Left cardiac atrium (tissue), 4 donors: Measurements from ENCODE around the gene SRSF12. TPM values are rescaled to one million over a fixed set of nuclear protein-coding genes. Genes with fewer than 3 reads are reported as not detected.
A peak's percentile ranks its signal among the peaks of the same experiment; 100 is the strongest.
"Not testable (repeated sequence)": the region's sequence is repeated elsewhere in the genome, so short reads cannot be mapped to it uniquely, and the experiment has no call there.

ENCODE experiments used
- ATAC-seq, 2 donors: fragments of 200-7000 bp; cut with Tn5 transposase; one replicate each; pipeline ENCODE4 v1.9.1; 2020; ENCODE audit warnings: mild to moderate bottlenecking in 2 of 2, moderate library complexity in 2 of 2
- DNase-seq: peaks from one replicate; pipeline ENCODE4 v3.0.0-alpha.2; 2020
- intact Hi-C, 2 donors: fragments of 100-400 bp; cut with DNase I; formaldehyde crosslinking; loops; one replicate each; pipeline versions ENCODE4 v1.14.1 to v1.15.1; 2022 to 2023
- total RNA-seq, 2 donors: library from RNA; stranded (reverse); fragmentation: NEBNext Ultra II Directional; extraction: Animal tissue kit (Norgen Biotek cat#: 25700); gene quantifications; one replicate each; pipeline ENCODE4 v1.2.1, GENCODE V29; 2021
- donor health status: DM: no; HTN: yes; CAD: no.
- donor health status: DM: no; HTN: yes; CAD: no; lungs with severe emphysema.
- donor health status: DM: yes; HTN: yes; CAD: no.
- donor health status: Dilated cardiomyopathy.

The SRSF12 gene
- total RNA-seq, 2 donors from 2014 or later, result 0.09 to 0.65 TPM

DNA sequence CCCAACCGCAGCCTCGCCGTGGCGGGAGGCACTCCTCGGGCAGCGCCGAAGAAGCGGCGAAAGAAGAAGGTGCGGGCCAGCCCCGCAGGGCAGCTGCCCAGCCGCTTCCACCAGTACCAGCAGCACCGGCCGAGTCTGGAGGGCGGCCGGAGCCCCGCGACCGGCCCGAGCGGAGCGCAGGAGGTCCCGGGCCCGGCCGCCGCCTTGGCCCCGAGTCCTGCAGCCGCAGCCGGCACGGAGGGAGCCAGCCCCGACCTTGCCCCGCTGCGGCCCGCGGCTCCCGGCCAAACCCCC lies 36.8 kb downstream of the SRSF12 start:
- intact Hi-C loops, result loop anchor here in 1 of 2 donors (5.0 kb wide), 4 partner anchors 44 to 271 kb away; partner anchors contain the start of gene UBE2J1
- ATAC-seq (peak; percentile 0 to 21), DNase-seq (no peak)

DNA sequence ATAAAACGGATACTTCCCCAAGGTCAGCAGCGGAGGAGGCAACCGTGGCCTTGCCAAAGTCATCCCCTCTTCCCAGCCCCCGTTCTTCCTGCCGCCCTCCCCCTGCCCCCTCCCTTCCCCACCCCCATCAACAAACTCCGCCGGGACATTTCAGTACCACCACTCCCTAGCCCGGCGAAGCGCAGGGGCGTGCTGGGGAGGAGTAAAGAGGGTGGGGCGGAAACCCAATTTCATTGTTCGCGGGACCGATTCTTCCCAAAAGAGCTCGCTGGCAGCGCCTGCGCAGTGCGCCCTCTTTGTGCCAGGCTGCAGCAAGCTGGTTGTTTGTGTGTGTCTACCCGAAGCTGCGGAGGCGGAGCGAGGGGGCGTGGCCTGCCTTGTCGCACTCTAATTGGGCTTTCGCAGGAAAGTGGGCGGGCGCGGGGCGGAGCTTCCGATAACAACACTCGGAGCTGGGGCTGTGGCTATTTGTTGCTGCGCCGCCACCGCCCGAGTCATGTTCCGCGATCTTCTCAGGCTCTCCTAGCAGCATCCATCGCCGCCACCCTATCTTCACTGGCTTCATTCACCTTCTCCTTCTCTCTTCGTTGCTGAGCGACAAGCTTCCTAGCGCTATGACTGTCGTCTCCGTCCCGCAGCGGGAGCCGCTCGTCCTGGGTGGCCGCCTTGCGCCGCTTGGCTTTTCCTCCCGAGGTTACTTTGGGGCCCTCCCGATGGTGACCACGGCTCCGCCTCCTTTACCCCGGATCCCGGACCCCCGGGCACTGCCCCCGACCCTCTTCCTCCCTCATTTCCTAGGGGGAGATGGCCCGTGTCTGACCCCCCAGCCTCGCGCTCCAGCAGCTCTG lies 37.4 kb downstream of the SRSF12 start, which contains the start of gene PNRC1:
PNRC1 (plus strand) TSS at position 471 of the 848 bp plus-strand sequence; CDS start at position 615, 144 bp downstream.
- ATAC-seq, result peak; percentile 89 to 90
- DNase-seq, result peak; percentile 100
- intact Hi-C loops, result loop anchor here in 1 of 2 donors (5.0 kb wide), 4 partner anchors 43 to 272 kb away; partner anchors contain the start of gene UBE2J1

DNA sequence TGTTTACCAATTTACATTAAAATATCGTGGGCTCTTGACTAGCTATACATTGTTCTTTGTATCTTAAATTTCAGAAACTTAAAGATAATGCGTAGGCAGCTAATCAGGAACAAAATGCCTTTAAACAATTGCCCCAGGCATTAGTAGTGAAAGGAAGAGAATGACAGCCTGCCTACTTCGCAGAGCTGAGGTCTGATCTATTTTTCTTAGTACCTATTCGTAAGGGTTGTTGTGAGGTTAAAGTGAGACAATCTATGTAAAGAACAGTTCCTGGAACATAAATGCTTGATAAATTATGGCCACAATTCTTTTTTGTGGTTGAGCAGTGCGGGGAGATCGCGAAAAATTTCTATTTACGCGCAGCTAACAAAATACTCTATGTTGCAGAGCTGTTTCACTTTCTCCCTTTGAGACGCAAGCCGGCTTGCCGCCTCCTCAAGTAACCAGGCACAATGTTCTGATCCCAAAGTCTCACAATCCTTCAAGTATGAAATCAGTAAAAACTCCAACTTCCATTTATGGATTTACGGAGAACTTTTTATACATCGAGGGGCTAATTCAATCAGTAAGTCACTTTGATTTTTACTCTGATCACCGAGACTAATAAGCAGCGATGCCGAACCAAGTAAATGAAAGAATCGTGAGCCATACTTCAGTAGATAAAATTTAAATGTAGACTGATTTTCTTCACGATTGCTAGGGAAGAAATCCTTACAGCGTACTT lies 38.2 kb downstream of the SRSF12 start:
- DNase-seq, result peak; percentile 48
- no peak for ATAC-seq
- intact Hi-C loops, result loop anchor here in 1 of 2 donors (5.0 kb wide), 4 partner anchors 42 to 273 kb away; partner anchors contain the start of gene UBE2J1

DNA sequence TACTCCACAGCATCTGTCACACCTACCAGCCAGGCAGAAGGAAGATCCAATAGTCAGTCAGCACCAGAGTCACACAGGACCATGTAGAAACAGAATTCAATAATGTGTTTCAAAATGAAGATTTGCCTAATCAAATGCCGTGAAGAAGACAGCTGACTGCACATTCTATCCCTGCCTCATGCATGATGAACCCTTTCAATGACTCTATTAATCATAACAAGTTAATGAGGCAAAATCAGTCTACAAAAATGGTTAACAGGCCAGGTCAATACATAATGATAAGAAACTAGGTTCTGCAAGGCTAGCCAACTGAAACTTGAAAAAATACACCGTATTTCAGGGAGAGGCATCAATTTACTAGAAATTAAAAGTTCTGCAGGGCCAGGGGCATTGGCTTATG lies 44.0 kb downstream of the SRSF12 start:
- no peak for ATAC-seq
- DNase-seq, result no peak
- intact Hi-C loops, result no loop called here

DNA sequence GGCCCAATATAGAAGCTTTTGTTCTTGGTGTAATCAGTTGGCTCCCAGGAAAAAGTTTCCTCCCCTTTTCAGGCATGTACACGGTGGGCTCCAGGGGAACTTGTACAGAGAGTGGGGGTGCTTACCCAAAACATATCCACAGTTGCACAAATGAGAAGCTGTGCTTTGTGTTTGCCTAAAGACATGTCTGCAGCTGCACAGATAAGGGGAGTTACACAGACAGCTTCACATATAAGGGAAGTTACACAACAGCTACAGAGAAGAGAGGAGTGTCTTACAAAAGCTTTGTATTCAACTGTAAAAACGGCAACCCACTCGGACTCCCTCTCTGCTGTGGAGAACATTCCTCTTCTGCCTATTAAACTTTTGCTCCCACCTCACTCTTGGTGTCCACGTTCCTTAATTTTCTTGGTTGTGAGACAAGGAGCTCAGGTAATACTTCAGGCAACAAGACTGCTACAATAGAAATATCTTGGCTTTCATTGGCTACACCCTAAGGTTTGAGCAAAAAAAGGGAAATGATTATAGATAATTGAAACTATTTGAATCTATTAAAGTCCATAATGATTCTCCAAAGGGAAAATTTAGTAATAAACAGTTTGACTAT lies 44.8 kb downstream of the SRSF12 start:
- ATAC-seq, result peak; percentile 57 to 63
- intact Hi-C loops, result no loop called here

DNA sequence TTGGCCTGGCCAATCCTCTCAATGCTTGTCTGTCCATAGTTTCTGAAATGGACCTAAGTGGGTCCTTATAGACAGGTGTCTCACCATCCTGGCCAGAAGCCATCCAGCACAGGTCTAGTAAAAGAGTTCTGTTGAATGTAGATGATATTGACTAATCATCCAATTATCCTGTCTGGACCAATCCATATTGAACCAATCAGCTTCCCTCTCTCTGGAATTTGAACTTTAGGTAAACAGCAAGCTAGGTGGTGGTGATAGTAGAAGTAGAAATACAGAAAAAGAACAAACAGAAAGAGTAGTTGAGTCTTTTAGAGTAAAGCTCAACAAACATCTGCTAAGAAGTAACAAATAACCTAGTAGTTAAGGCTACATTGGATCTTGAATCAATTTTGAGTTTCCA lies 46.8 kb downstream of the SRSF12 start:
- intact Hi-C loops, result no loop called here

More for the DNA sequence above, 44.8 kb downstream of the SRSF12 start:
- DNase-seq, result no peak

DNA sequence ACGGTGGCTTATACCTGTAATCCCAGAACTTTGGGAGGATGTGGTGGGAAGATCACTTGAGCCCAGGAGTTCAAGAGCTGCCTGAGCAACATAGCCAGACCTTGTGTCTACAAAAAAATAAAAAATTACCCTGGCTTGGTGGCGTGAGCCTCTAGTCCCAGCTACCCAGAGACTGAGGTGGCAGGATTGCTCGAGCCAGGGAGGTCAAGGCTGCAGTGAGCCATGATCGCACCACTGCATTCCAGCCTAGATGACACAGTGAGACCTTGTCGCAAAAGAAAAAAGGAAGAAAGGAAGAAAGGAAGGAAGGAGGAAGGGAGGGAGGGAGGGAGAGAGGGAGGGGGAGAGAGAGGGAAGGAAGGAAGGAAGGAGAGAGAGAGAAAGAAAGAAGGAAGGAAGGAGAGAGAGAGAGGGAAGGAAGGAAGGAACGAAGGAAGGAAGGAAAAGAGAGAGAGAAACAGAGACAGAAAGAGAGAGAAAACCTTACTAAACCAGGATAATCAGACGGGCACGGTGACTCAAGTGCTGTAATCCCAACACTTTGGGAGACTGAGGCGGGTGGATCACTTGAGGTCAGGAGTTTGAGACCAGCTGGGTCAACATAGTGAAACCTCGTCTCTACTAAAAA lies 48.2 kb downstream of the SRSF12 start:
- DNase-seq, result no peak
- intact Hi-C loops, result no loop called here
- ATAC-seq, result no peak

More for the DNA sequence above, 46.8 kb downstream of the SRSF12 start:
- ATAC-seq (no peak), DNase-seq (no peak)

DNA sequence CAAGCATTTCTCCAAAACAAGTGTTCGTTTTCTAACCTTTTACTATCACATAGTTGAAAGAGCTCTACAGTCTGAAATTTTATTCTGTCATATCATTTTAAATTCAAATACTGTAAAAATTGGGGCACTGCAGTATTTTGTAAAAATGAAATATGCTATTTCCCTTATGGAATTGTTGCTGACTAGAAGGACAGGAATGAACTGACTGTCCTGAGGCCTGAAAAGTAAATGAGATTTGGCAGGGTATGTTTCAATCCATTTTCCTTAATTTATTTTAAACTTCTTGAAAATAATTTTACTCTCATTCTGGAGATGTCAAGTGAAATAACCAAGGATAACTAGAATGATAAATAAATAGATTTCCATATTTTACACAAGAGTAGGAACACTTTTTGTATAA lies 49.2 kb downstream of the SRSF12 start:
- ATAC-seq, result no peak
- intact Hi-C loops, result no loop called here
- no peak for DNase-seq

DNA sequence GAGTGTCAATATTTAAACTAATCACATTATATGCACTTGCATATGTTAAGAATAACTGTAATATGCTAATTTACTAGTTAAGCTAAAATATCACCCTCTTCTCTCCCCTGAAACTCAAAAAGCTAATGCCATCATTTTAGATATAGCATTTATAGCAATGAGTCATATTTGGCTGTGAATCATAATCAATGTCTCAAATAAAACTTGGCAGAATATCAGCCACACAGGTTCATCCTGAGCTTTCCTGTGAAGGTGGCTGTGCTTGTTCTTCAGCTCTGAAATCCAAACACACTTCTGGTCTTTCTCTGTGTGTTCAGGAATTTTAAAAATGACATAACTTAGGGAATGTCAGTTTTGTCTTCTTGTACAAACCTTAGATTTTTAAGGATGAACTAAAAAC lies 50.1 kb downstream of the SRSF12 start:
- intact Hi-C loops, result no loop called here
- ATAC-seq, result no peak
- no peak for DNase-seq

DNA sequence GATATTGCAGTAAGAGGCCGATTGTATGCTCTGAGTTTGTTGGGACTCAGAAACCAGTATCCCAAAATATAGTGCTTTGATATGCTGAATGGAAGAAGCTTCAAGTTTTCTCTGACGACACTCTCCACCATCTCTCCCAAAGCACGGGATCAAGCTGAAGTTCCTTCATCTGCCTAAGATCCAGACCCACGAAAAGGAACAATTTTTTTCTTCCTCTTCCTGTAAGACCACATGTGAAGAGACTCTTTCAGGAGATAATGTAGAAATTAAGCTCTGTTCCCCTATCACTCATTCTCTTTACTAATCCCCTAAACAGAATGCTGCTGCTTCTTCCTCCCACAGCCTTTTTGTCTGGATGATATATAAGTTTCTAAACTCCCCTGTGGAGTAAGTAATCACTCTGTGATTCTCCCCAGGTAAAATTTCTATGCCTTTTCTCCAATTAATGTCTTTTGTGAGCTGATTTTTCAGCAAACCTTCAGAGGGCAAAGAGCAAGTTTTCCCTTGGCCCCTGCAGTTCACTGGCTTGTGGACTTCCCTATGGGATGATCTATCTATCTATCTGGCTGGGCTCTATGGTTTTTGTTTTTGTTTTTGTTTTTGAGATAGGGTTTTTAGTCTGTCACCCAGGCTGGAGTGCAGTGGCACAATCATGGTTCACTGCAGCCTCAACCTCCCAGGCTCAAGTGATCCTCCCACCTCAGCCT lies 50.8 kb downstream of the SRSF12 start:
- DNase-seq (no peak), ATAC-seq (peak; percentile 15 to 31)

DNA sequence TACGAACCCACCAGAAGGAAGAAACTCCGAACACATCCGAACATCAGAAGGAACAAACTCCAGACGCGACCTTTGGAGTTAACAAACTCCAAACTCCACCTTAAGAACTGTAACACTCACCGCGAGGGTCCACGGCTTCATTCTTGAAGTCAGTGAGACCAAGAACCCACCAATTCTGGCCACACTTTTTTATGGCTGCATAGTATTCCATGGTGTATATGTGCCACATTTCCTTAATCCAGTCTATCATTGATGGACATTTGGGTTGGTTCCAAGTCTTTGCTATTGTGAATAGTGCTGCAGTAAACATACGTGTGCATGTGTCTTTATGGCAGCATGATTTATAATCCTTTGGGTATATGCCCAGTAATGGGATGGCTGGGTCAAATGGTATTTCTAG lies 51.8 kb downstream of the SRSF12 start:
- intact Hi-C loops, ATAC-seq, DNase-seq: not testable (repeated sequence)

More for the DNA sequence above, 50.8 kb downstream of the SRSF12 start:
- intact Hi-C loops, result no loop called here

DNA sequence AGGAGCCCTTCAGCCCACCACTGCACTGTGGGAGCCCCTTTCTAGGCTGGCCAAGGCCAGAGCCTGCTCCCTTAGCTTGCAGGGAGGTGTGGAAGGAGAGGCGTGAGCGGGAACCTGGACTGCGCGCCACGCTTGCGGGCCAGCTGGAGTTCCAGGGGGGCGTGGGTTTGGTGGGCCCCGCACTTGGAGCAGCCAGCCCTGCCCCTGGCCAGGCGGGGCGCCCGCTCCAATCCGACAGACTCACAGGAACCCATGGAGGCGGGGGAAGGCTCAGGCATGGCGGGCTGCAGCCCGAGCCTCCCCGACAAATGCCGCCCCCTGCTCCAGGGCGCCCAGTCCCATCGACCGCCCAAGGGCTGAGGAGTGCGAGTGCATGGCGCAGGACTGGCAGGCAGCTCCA lies 52.9 kb downstream of the SRSF12 start:
- ATAC-seq, DNase-seq, intact Hi-C loops: not testable (repeated sequence)

DNA sequence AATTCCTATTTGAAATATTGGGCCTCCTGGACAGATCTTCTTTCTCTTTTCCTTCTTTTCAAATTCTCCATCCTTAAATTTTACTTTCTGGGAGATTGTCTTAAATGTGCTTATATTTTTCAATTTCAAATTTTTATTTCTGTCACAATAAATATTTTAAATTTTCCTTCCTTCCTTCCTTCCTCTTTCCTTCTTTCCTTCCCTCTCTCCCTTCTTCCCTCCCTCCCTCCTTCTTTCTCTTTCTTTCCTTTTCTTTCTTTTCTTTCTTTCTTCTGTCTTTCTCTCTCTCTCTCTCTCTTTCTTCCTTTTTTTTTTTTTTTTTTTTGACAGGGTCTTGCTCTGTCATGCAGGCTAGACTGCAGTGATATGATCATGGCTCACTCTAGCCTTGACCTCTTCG lies 54.0 kb downstream of the SRSF12 start:
- DNase-seq (no peak), ATAC-seq (no peak)
- intact Hi-C loops, result no loop called here

DNA sequence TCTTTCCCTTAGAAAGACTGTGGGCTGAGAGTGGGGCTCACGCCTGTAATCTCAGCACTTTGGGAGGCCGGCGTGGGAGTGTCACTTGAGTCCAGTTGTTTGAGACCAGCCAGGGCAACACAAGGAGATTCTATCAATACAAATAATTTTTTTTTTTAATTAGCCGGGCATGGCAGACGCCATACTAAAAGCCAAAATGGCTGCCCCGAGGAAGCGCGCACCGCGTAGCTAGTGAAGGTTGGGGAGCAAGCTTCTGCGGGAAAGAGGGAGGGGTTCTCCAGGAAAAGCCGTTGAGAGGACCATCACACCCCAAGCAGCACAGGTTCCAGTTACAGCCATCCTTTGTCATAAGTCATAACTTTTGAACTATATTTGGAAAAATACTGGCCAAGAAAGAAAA lies 58.6 kb downstream of the SRSF12 start:
- no peak for ATAC-seq
- intact Hi-C loops, result no loop called here
- DNase-seq, result no peak

DNA sequence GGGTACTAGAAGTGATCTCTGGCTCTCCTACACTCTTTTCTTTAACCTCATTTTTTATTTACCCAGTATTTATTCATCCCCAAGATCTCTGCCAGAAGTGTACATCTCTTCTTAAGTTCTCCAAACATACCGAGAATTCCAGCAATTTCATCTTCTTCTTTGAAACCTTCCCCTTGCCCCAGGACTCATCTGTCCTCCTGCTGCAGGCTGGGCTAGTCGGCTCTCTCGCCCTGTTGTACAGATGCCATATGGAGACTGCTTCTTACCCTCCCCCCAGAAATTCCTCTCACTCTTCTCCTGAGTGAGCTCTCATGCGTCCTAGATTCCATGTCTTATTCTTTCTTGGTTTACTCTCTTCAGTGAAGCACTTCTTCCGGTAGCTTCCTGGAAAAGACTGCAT lies 59.2 kb downstream of the SRSF12 start:
- ATAC-seq (no peak), DNase-seq (no peak)
- intact Hi-C loops, result no loop called here

DNA sequence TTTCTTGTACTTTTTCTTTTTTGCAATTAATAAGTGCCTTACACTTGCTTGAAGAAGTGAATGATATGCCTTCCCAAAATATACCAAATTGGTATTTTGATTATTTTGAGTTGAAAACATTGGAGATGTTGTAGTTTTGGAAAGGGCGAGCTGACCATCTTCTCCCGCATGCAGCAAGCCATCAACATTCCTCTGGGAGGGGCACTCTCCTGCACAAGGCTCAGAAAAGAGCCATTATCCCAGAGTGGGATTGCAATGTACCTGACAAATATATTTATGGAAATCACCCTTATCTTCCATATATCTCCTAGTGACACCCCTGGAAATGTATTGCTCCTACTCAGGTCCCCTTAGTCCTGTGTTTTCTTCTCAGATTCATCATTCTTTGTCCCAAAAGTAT lies 60.1 kb downstream of the SRSF12 start:
- intact Hi-C loops, result no loop called here
- DNase-seq (no peak), ATAC-seq (no peak)

DNA sequence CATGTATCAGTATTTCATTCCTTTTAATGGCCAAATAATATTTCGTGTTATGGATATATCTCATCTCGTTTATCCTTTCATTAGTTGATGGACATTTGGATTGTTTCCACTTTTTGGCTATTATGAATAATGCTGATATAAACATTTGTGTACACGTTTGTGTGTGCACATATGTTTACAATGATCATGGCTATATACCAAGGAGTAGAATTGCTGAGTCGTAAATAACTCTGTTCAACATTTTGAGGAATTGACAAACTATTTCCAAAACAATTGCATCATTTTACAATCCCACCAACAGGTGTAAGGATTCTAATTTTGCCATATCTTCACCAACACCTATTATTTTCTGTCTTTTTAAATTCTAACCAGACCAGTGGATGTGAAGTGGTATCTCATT lies 63.7 kb downstream of the SRSF12 start:
- no peak for ATAC-seq
- DNase-seq, result no peak
- intact Hi-C loops, result no loop called here

DNA sequence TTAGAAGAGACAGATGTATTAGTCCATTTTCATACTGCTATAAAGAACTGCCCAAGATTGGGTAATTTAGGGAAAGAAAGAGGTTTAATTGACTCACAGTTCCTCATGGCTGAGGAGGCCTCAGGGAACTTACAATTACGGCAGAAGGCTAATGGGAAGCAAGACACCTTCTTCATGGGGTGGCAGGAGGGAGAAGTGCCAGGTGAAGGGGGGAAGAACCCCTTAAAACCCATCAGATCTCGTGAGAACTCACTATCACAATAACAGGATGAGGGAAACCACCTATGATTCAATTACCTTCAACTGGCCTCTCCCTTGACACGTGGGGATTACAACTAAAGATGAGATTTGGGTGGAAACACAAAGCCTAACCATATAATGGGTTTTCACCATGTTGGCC lies 66.2 kb downstream of the SRSF12 start:
- intact Hi-C loops, result no loop called here
- ATAC-seq, result no peak
- DNase-seq, result no peak

DNA sequence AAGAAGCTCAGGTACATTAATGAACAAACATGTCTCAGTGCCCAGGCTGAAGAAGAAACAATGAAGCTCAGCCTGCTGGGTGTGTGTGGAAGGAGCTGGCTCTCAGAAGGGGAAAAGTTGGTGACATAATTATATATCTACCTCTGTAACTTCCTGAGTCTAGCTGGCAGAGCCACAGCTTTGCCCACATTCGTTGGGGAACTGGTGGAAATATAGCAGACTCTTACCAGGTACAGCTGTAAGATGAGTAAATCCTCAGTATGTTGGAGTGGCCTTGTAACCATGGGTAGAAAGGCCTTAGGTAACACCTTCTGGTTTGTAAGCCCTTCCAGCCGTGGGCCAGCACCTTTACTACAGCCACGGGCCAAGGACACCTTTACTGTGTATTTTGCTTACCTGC lies 67.2 kb downstream of the SRSF12 start:
- ATAC-seq, result no peak
- no peak for DNase-seq
- intact Hi-C loops, result no loop called here
